Measurements from ENCODE around the gene ZSCAN4. TPM values are rescaled to one million over a fixed set of nuclear protein-coding genes. Genes with fewer than 3 reads are reported as not detected.

ZSCAN4 gene
- total and polyA plus RNA-seq, 4 donors: not detected

GRCh38 chr19:57664269-57665127 is 4.2 kb upstream of the ZSCAN4 start:
- TF ChIP-seq GABPA (IDR thresholded peaks at IDR 0.05 in 1 of 2, conservative IDR thresholded peaks at IDR 0.05 in 1 of 2) (no peak), JUND (IDR thresholded peaks at IDR 0.05) (no peak), RXRA (IDR thresholded peaks at IDR 0.05) (no peak), FOXA2 (IDR thresholded peaks at IDR 0.05) (no peak), FOXA1 (IDR thresholded peaks at IDR 0.05) (no peak), MAX (IDR thresholded peaks at IDR 0.05) (no peak), NR2F2 (IDR thresholded peaks at IDR 0.05) (no peak), HNF4A (conservative IDR thresholded peaks at IDR 0.05) (no peak), EGR1 (IDR thresholded peaks at IDR 0.05; ENCODE audit: low read depth in 2 of 2) (no peak)
- 4% methylated on average over 64 of the region's 64 CpGs for WGBS
- H3K27me3 ChIP-seq (ENCODE audit: control insufficient read depth in 4 of 4, insufficient read depth in 4 of 4, low read length in 3 of 4): peaks cover 0 to 11% (median 1%) of the 10 kb centered on the region in 4 donors
- H3K27ac ChIP-seq (ENCODE audit: low read depth in 1 of 2, low read length in 2 of 2): peak overlapping the region in 1 of 2 donors; percentile 35
- peaks cover 0 to 2% (median 0%) of the 10 kb centered on the region in 4 donors for H3K36me3 ChIP-seq (ENCODE audit: control insufficient read depth in 4 of 4, insufficient read depth in 3 of 4, low read depth in 1 of 4, low read length in 3 of 4)
- DNase-seq (ENCODE audit: low spot score): peak; percentile 62
- peaks cover 0 to 4% (median 0%) of the 10 kb centered on the region in 4 donors for H3K4me1 ChIP-seq (ENCODE audit: control insufficient read depth in 4 of 4, insufficient read depth in 4 of 4, low read length in 3 of 4)
- H3K9ac ChIP-seq (ENCODE audit: low read depth in 1 of 2, low read length in 2 of 2): no peak overlapping the region
- H3K4me3 ChIP-seq (ENCODE audit: low read depth in 1 of 3, low read length in 3 of 3): peak overlapping the region in 2 of 3 donors; percentile 37 to 55
- H3K9me3 ChIP-seq (ENCODE audit: control insufficient read depth in 4 of 4, low read length in 3 of 4): peaks cover 9 to 28% (median 15%) of the 10 kb centered on the region in 4 donors

GRCh38 chr19:57665261-57665806 is 3.4 kb upstream of the ZSCAN4 start:
- H3K4me3 ChIP-seq (ENCODE audit: low read depth in 1 of 3, low read length in 3 of 3): no peak overlapping the region
- H3K27ac ChIP-seq (ENCODE audit: low read depth in 1 of 2, low read length in 2 of 2): no peak overlapping the region
- peaks cover 0 to 2% (median 0%) of the 10 kb centered on the region in 4 donors for H3K36me3 ChIP-seq (ENCODE audit: control insufficient read depth in 4 of 4, insufficient read depth in 3 of 4, low read depth in 1 of 4, low read length in 3 of 4)
- no peak for TF ChIP-seq EGR1 (IDR thresholded peaks at IDR 0.05; ENCODE audit: low read depth in 2 of 2)
- no peak for TF ChIP-seq NR2F2 (IDR thresholded peaks at IDR 0.05)
- no peak for TF ChIP-seq HNF4G (IDR thresholded peaks at IDR 0.05)
- no peak for TF ChIP-seq ATF3 (IDR thresholded peaks at IDR 0.05)
- no peak for TF ChIP-seq JUND (IDR thresholded peaks at IDR 0.05)
- no peak for TF ChIP-seq RXRA (IDR thresholded peaks at IDR 0.05)
- TF ChIP-seq TAF1 (conservative IDR thresholded peaks at IDR 0.05): no peak
- no peak for TF ChIP-seq FOXA1 (IDR thresholded peaks at IDR 0.05)
- no peak for TF ChIP-seq RAD21 (IDR thresholded peaks at IDR 0.05)
- no peak for TF ChIP-seq MAX (IDR thresholded peaks at IDR 0.05)
- no peak for TF ChIP-seq CTCF (IDR thresholded peaks at IDR 0.05; ENCODE audit: low read depth, low read length, missing input control)
- no peak overlapping the region for H3K9ac ChIP-seq (ENCODE audit: low read depth in 1 of 2, low read length in 2 of 2)
- WGBS: 82% methylated on average over 9 of the region's 9 CpGs
- DNase-seq (ENCODE audit: low spot score): no peak
- H3K27me3 ChIP-seq (ENCODE audit: control insufficient read depth in 4 of 4, insufficient read depth in 4 of 4, low read length in 3 of 4): peaks cover 0 to 10% (median 1%) of the 10 kb centered on the region in 4 donors
- H3K9me3 ChIP-seq (ENCODE audit: control insufficient read depth in 4 of 4, low read length in 3 of 4): peaks cover 9 to 23% (median 14%) of the 10 kb centered on the region in 4 donors
- peaks cover 0 to 4% (median 0%) of the 10 kb centered on the region in 4 donors for H3K4me1 ChIP-seq (ENCODE audit: control insufficient read depth in 4 of 4, insufficient read depth in 4 of 4, low read length in 3 of 4)
